Omental fat pad (tissue), 4 donors: ENCODE results near the gene NOL4L. TPM values are rescaled to one million over a fixed set of nuclear protein-coding genes. Genes with fewer than 3 reads are reported as not detected.

Source experiments
- ATAC-seq: fragments of 150-250 bp; one replicate; pipeline ENCODE4 v1.9.1; 2016; ENCODE audit warnings: mild to moderate bottlenecking, moderate library complexity; ENCODE audit not compliant: low FRiP score
- DNase-seq: peaks from one replicate; pipeline ENCODE4 v3.0.0-alpha.2; 2019; ENCODE audit warnings: low spot score
- total RNA-seq, 4 donors: library from RNA; depleted of rRNA; stranded (reverse); fragments of >200 nt; gene quantifications; one replicate each; pipeline ENCODE4 v1.1.0, GENCODE V29; 2016
- TF ChIP-seq, protein P1 (sequence below), 3 donors: fragments of 450-650 bp; IDR thresholded peaks; one replicate each; pipeline ENCODE4 v1.5.1; 2016 to 2017; ENCODE audit warnings: antibody characterized with exemption in 3 of 3, mild to moderate bottlenecking in 3 of 3, moderate library complexity in 2 of 3

Gene NOL4L
- total RNA-seq, 4 donors from 2014 or later = 6.8 to 15.3 (median 13.6) TPM

DNA sequence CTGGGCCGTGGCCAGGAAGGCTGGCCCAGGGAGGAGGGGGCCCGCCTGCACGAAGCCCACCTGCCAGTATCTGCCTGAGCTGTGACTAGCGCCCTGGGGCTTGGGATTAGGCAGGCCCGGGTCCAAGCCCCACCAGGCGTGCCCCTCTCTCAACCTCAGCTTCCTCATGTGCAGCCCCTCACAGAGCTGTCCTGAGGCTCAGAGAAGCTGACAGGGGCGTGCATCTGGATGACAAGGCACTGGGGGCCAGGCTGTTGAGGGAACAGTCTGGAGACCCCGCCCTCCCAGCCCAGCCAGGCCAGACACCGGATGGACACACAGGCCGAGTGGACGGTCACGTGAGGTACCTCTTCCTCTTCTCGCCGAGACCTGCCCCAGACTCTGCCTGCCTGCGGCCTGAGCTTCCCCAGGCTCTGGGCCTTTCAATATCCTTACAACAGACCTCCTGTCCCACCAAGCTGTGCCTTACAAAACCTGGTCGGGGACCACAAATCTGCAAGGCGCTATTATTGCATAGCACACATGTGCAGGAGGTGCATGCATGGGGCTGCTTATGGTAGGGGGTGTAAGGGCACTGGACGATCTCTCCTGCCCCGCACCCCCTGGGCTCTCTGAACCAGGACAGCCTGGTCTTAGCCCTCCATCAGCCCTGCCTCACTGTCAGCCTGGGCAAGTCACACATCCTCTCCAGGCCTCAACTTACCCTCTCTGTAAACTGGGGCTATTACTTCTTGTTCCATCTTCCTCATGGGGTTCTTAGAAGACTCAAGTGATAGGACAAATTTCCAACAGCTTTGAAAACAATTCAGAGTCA, 20.0 kb downstream of the NOL4L start:
- DNase-seq (no peak), ATAC-seq (no peak)
- TF ChIP-seq, protein P1, sequence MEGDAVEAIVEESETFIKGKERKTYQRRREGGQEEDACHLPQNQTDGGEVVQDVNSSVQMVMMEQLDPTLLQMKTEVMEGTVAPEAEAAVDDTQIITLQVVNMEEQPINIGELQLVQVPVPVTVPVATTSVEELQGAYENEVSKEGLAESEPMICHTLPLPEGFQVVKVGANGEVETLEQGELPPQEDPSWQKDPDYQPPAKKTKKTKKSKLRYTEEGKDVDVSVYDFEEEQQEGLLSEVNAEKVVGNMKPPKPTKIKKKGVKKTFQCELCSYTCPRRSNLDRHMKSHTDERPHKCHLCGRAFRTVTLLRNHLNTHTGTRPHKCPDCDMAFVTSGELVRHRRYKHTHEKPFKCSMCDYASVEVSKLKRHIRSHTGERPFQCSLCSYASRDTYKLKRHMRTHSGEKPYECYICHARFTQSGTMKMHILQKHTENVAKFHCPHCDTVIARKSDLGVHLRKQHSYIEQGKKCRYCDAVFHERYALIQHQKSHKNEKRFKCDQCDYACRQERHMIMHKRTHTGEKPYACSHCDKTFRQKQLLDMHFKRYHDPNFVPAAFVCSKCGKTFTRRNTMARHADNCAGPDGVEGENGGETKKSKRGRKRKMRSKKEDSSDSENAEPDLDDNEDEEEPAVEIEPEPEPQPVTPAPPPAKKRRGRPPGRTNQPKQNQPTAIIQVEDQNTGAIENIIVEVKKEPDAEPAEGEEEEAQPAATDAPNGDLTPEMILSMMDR (IDR thresholded peaks at IDR 0.05) = no peak

DNA sequence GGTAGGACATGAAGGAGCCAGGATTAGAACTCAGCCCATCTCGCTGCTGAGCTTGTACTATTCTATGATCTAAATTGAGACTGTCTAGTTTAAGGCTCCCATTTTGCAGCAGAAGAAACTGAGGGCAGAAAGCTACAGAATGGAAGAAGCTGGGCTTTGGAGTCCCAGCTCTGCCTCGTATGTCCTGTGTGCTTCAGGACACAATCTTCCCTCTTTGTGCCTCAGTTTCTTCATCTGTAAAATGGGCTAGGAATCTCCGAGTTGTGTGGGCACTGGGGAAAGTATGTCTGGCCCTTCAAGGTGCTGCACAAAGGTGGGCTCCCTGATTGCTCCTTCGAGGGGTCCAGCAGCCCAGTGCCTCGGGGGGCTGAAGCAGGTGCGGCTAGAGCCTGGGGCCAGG, 20.7 kb downstream of the NOL4L start:
- DNase-seq = no peak
- TF ChIP-seq, protein P1 (IDR thresholded peaks at IDR 0.05) = no peak
- no peak for ATAC-seq

DNA sequence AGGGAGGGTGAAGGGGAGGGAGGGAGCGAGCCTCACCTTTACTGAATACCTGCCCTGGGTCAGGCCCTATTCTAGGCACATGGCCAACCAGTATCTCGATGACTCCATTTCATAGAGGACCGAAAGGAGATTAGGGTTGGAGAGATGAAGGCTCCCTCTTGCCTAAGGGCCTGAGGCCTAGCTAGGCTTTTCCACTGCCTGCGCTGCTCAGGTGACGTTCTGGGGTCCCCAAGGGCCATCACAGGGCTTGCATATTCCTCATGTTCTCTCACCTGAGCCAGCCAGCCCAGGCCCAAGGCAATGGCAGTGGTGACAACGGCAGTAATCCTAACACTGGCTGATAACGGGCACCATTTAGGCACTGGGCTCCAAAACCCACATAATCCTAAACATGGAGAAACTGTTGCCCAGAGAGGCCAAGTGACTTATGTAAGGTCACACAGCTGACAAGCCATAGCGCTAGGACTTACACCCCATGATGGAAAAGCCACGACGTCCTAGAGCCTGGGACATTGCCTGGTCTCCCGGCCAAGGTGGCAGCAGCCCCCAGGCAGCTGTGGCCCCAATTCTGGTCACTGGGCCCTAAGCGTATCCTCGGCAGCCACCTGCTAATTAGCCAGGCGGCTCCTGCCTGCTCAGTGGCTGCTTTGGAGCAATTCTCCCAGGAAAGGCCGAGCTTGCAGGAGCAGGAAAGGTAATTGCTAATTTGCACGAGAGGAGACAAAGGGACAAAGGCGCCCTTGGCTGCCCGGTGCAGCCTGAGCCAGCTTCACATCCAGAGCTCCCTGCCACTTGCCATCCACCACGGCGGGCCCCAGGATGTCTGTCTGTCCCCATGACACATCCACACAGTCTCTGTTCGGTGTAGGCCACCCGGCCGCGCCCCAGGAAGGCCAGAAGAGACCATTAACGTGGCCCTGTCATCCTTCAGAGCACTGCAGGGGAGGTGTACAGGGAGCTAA, 21.5 kb downstream of the NOL4L start:
- TF ChIP-seq, protein P1 (IDR thresholded peaks at IDR 0.05) = no peak
- ATAC-seq (no peak), DNase-seq (no peak)

DNA sequence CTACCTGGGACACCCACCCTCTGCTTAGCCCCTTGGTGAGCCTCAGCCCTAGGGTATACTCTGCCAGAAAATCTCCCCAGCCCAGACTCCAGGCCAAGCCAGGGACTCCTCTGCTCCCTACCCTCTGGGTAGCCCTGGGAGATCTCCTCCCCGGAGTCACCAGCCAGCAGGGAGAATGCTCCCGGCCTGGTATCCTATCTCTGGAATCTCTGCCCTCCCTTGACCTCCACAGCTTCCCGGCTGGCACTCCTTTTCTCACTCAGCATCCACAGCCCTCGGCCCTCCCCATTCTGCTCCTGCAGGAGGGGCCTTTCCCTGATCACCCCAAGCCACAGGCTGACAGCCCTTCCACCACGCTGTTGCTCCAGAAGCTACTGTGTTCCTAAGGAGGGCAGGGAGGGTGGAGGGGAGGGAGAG, 22.6 kb downstream of the NOL4L start:
- TF ChIP-seq, protein P1 (IDR thresholded peaks at IDR 0.05) = no peak
- no peak for ATAC-seq
- DNase-seq = no peak

DNA sequence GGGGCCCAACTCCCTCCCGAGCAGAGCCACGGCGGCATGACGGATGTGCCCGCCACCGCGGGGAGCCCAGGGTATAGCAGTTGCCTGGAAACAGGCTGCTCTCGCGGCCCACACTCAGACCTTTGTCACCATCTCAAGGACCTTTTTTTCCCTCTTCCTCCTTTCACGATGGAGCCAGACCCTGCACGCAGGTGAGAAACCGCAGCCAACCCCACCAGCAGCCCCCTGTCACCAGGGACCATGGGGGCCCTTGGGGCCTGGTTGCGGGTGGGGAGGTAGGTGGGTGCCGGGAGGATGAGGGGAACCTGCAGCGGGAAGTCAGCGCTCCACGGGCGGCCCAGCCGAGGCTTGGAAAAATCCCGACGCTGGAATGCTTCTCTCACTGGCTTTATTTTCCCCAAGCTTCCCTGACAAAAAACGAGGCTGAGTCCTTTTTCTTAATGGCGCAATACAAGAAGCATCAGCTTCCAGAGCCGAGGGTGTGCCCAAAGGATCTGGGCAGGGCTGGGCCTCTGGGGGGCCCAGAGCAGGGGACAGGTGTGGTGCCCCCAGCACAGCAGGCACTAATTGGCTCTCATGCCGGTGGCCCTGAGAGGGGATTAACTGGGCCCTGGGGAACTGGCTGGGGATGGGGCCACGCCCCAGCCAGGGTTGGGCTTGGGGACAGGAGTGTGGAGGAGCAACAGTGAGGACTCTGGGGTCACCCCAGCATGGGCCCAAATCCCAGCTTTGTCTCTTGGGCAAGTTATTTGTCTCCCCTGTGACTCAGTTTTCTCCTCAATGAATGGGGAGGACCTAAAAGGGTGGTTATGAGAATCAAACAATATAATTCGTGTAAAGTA, 23.9 kb downstream of the NOL4L start:
- TF ChIP-seq, protein P1 (IDR thresholded peaks at IDR 0.05) = no peak
- no peak for DNase-seq
- no peak for ATAC-seq

DNA sequence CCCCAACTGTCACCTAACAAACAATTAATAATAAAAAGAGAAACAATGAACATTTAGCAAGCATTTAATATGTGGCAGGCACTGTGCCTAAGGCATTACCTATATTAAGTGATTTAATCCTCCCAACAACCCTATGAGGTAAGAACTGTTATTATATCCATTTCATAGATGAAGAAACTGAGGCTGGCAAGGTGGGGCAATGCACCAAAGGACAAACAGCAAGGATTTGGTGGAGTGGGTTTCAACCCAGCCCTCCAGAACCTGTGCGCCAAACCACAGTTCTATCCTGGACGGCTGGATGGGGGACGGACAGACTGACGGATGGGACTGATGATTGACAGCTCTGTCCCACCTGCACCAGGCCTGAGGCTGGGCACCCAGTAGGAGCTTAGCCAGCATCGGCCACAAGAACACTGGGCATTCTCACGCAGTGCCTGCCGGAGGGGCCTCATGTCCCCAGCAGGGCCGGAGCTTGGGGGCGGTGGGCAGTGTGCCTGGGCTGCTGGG, 24.6 kb downstream of the NOL4L start:
- TF ChIP-seq, protein P1 (IDR thresholded peaks at IDR 0.05) = no peak
- DNase-seq (no peak), ATAC-seq (no peak)
